Measurements from ENCODE around the gene CCL19. TPM values are rescaled to one million over a fixed set of nuclear protein-coding genes. Genes with fewer than 3 reads are reported as not detected.
A peak's percentile ranks its signal among the peaks of the same experiment; 100 is the strongest.

CCL19 gene
- total and polyA plus RNA-seq, 4 experiments from 2014 or later = not detected

- no peaks in the 10 kb centered on the region for H3K4me1 Mint-ChIP-seq
Observed at GRCh38 chr9:34693560-34693959, 2.5 kb upstream of the CCL19 start.

DNA sequence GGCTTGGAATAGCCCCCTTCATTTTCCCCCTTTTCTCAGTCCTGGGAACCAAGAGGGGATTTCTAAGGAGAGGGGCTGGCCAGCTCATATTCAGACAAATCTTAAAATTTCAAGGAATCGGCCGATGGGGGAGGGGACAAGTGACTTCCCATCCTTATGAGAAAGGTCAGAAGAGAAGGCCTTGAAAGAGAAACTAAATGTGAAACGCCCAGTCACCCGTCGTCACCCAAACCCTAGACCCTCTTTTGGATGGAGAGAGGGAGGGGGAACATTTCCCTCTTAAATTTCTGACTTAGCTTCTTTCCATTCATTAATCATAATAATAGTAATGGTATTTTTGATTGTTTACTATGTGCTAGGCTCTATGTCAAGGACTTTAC, 850 bp upstream of the CCL19 start:
- POLR2A ChIA-PET (ENCODE audit: partially characterized antibody) = no interaction called here

More at GRCh38 chr9:34693560-34693959, 2.5 kb upstream of the CCL19 start:
- no peak overlapping the region for H3K4me3 Mint-ChIP-seq
- no peaks in the 10 kb centered on the region for H3K9me3 Mint-ChIP-seq
- Histone ChIP-seq H3K27me3 (ENCODE audit: insufficient read depth, low read length) (no peaks in the 10 kb centered on the region), H3K27ac (ENCODE audit: low read depth, low read length) (no peak overlapping the region), H3K4me1 (ENCODE audit: insufficient read depth, low read length) (no peaks in the 10 kb centered on the region), H3K4me3 (ENCODE audit: low read length in 2 of 2) (no peak overlapping the region), H3K36me3 (ENCODE audit: insufficient read depth, low read length) (no peaks in the 10 kb centered on the region), H3K9me3 (ENCODE audit: control insufficient read depth in 1 of 2, low read length in 2 of 2) (no peaks in the 10 kb centered on the region)
- ChIA-PET CTCF (ENCODE audit: partially characterized antibody) (interaction anchor here (0.7 to 2.7 kb wide), 4 partner anchors 7 to 476 kb away, joined by 3 to 12 read pairs (median 6); no protein-coding TSS in a partner anchor), POLR2A (ENCODE audit: partially characterized antibody) (no interaction called here)
- peak overlapping the region in 1 of 7 donors; percentile 3 for H3K27ac Mint-ChIP-seq
- intact Hi-C loops (cut with micrococcal nuclease) = no loop called here
- DNase-seq = no peak
- H3K27me3 Mint-ChIP-seq = no peaks in the 10 kb centered on the region
- H3K36me3 Mint-ChIP-seq = no peaks in the 10 kb centered on the region

DNA sequence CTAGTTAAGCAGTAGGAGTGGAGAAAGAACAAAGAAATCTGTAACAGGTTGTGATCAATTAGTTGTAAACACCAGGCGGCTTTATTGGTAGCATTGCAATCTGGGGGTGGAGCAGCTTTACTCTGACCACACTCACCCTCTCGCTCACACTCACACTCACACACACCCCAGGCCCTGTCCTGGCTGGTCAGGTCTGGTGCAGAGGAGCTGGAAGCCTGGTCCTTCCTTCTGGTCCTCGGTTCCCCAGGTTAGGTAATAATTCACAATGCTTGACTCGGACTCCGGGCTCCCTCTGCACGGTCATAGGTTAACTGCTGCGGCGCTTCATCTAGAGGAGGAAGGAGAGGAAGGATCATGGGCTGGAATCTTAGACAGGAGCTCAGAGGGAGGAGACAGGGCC, 1.6 kb downstream of the CCL19 start:
- Histone ChIP-seq H3K4me1 (ENCODE audit: insufficient read depth, low read length) (no peaks in the 10 kb centered on the region), H3K27ac (ENCODE audit: low read depth, low read length) (no peak overlapping the region), H3K27me3 (ENCODE audit: insufficient read depth, low read length) (no peaks in the 10 kb centered on the region), H3K36me3 (ENCODE audit: insufficient read depth, low read length) (no peaks in the 10 kb centered on the region), H3K4me3 (ENCODE audit: low read length in 2 of 2) (no peak overlapping the region), H3K9me3 (ENCODE audit: control insufficient read depth in 1 of 2, low read length in 2 of 2) (no peaks in the 10 kb centered on the region)
- DNase-seq = no peak
- Mint-ChIP-seq H3K9me3 (no peaks in the 10 kb centered on the region), H3K27me3 (no peaks in the 10 kb centered on the region), H3K4me3 (no peak overlapping the region), H3K4me1 (no peaks in the 10 kb centered on the region), H3K36me3 (peaks cover 0 to 4% of the 10 kb centered on the region in 2 donors), H3K27ac (peak overlapping the region in 3 of 7 donors; percentile 6 to 46 (median 44))
- ChIA-PET POLR2A (ENCODE audit: partially characterized antibody) (no interaction called here), CTCF (ENCODE audit: partially characterized antibody) (interaction anchor here (0.7 to 1.9 kb wide), 3 partner anchors 11 to 14 kb away, joined by 3 to 5 read pairs (median 4); no protein-coding TSS in a partner anchor)
- intact Hi-C loops (cut with micrococcal nuclease) = no loop called here

More for the DNA sequence above, 850 bp upstream of the CCL19 start:
- Histone ChIP-seq H3K4me3 (ENCODE audit: low read length in 2 of 2) (no peak overlapping the region), H3K27me3 (ENCODE audit: insufficient read depth, low read length) (no peaks in the 10 kb centered on the region), H3K27ac (ENCODE audit: low read depth, low read length) (no peak overlapping the region), H3K4me1 (ENCODE audit: insufficient read depth, low read length) (no peaks in the 10 kb centered on the region), H3K36me3 (ENCODE audit: insufficient read depth, low read length) (no peaks in the 10 kb centered on the region), H3K9me3 (ENCODE audit: control insufficient read depth in 1 of 2, low read length in 2 of 2) (no peaks in the 10 kb centered on the region)
- Mint-ChIP-seq H3K4me1 (no peaks in the 10 kb centered on the region), H3K36me3 (no peaks in the 10 kb centered on the region), H3K4me3 (no peak overlapping the region), H3K27me3 (no peaks in the 10 kb centered on the region), H3K27ac (peak overlapping the region in 1 of 7 donors; percentile 73), H3K9me3 (no peaks in the 10 kb centered on the region)
- DNase-seq = no peak
- CTCF ChIA-PET (ENCODE audit: partially characterized antibody) = interaction anchor here (1.1 to 2.7 kb wide), 5 partner anchors 9 to 58 kb away, joined by 3 to 12 read pairs (median 5); no protein-coding TSS in a partner anchor
- intact Hi-C loops (cut with micrococcal nuclease) = no loop called here

DNA sequence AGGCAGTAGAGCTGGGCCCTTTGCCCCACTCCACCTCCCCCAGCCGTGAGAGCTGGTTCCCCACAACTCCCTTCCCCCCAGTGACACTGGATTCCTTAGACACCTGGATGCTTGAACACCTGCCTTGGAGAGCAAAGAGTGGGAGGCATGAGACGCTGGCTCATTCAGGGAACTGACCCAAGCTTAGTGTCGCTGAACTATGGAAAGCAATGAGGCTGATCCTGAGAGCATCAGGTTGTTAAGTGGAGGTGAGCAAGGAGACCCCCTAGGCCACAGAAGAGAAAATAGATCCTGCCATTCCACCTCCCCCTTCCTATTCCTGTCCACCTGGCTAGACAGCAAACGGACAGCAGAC, 2.0 kb downstream of the CCL19 start:
- no peaks in the 10 kb centered on the region for H3K9me3 ChIP-seq (ENCODE audit: control insufficient read depth in 1 of 2, low read length in 2 of 2)
- peaks cover 0 to 4% of the 10 kb centered on the region in 2 donors for H3K36me3 Mint-ChIP-seq
- H3K27ac ChIP-seq (ENCODE audit: low read depth, low read length) = no peak overlapping the region
- H3K4me3 Mint-ChIP-seq = no peak overlapping the region
- peak overlapping the region in 1 of 7 donors; percentile 44 for H3K27ac Mint-ChIP-seq
- DNase-seq = no peak
- no peak overlapping the region for H3K4me3 ChIP-seq (ENCODE audit: low read length in 2 of 2)
- intact Hi-C loops (cut with micrococcal nuclease) = no loop called here
- H3K27me3 ChIP-seq (ENCODE audit: insufficient read depth, low read length) = no peaks in the 10 kb centered on the region
- ChIA-PET POLR2A (ENCODE audit: partially characterized antibody) (no interaction called here), CTCF (ENCODE audit: partially characterized antibody) (interaction anchor here (0.6 to 1.2 kb wide), 3 partner anchors 12 to 547 kb away, joined by 3 to 4 read pairs (median 4); no protein-coding TSS in a partner anchor)
- no peaks in the 10 kb centered on the region for H3K4me1 Mint-ChIP-seq
- no peaks in the 10 kb centered on the region for H3K27me3 Mint-ChIP-seq
- no peaks in the 10 kb centered on the region for H3K4me1 ChIP-seq (ENCODE audit: insufficient read depth, low read length)
- H3K9me3 Mint-ChIP-seq = no peaks in the 10 kb centered on the region
- no peaks in the 10 kb centered on the region for H3K36me3 ChIP-seq (ENCODE audit: insufficient read depth, low read length)

DNA sequence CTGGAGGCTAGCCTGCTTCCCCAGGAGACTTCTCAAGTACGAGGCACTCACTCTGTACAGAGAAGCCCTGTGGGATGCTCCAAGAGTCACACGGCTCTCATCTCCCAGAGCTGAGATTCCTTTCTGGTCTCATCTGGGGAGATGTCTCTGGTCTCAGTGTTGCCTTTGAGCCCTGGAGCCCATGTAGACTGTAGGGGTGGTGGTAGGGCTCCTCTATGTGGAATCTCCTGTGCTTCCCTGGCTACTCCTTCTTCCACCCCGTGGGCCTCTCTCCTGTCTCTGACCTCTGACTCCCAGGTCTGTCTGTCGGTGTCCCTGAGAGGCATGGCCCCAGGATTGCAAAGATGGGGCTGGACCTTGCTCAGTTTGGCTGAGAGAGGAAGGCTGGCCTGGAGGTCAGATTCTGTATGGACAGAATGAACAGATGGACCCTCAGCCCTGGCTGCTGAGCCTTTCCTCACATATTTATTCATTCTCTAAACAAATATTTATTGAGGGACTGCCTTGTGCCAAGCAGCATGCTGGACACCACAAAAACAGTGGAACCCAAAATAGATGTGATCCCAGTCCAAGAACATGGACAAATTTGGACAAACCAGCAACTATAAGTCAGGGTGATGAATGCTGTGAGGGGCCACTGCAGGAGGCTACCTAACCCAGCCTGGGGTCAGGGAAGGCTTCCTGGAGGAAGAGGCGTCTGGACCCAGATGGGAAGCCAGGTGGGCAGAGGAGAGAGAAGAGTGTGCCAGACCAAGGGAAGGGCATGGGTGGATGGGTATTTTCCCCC, 2.6 kb downstream of the CCL19 start:
- Mint-ChIP-seq H3K27me3 (no peaks in the 10 kb centered on the region), H3K36me3 (peaks cover 2 to 4% of the 10 kb centered on the region in 2 donors), H3K4me3 (no peak overlapping the region), H3K9me3 (no peaks in the 10 kb centered on the region), H3K27ac (peak overlapping the region in 2 of 7 donors; percentile 15 to 42), H3K4me1 (no peaks in the 10 kb centered on the region)
- Histone ChIP-seq H3K4me1 (ENCODE audit: insufficient read depth, low read length) (no peaks in the 10 kb centered on the region), H3K27ac (ENCODE audit: low read depth, low read length) (no peak overlapping the region), H3K36me3 (ENCODE audit: insufficient read depth, low read length) (no peaks in the 10 kb centered on the region), H3K9me3 (ENCODE audit: control insufficient read depth in 1 of 2, low read length in 2 of 2) (no peaks in the 10 kb centered on the region), H3K27me3 (ENCODE audit: insufficient read depth, low read length) (no peaks in the 10 kb centered on the region), H3K4me3 (ENCODE audit: low read length in 2 of 2) (no peak overlapping the region)
- CTCF ChIA-PET (ENCODE audit: partially characterized antibody) = interaction anchor here (0.6 to 1.2 kb wide), 3 partner anchors 12 to 546 kb away, joined by 3 to 4 read pairs (median 4); no protein-coding TSS in a partner anchor
- DNase-seq = no peak
- intact Hi-C loops (cut with micrococcal nuclease) = no loop called here
- POLR2A ChIA-PET (ENCODE audit: partially characterized antibody) = no interaction called here

GRCh38 chr9:34687276-34688030, 3.6 kb downstream of the CCL19 start:
- Mint-ChIP-seq H3K9me3 (no peaks in the 10 kb centered on the region), H3K4me1 (no peaks in the 10 kb centered on the region), H3K27me3 (no peaks in the 10 kb centered on the region), H3K36me3 (peaks cover 2 to 7% of the 10 kb centered on the region in 2 donors), H3K27ac (no peak overlapping the region), H3K4me3 (no peak overlapping the region)
- ChIA-PET CTCF (ENCODE audit: partially characterized antibody) (interaction anchor here (1.6 to 2.9 kb wide), 2 partner anchors 13 to 22 kb away, joined by 3 to 16 read pairs; no protein-coding TSS in a partner anchor), POLR2A (ENCODE audit: partially characterized antibody) (no interaction called here)
- H3K27ac ChIP-seq (ENCODE audit: low read depth, low read length) = no peak overlapping the region
- no peak for DNase-seq
- no peaks in the 10 kb centered on the region for H3K27me3 ChIP-seq (ENCODE audit: insufficient read depth, low read length)
- intact Hi-C loops (cut with micrococcal nuclease) = no loop called here
- H3K36me3 ChIP-seq (ENCODE audit: insufficient read depth, low read length) = no peaks in the 10 kb centered on the region
- no peaks in the 10 kb centered on the region for H3K4me1 ChIP-seq (ENCODE audit: insufficient read depth, low read length)
- H3K4me3 ChIP-seq (ENCODE audit: low read length in 2 of 2) = no peak overlapping the region
- no peaks in the 10 kb centered on the region for H3K9me3 ChIP-seq (ENCODE audit: control insufficient read depth in 1 of 2, low read length in 2 of 2)

DNA sequence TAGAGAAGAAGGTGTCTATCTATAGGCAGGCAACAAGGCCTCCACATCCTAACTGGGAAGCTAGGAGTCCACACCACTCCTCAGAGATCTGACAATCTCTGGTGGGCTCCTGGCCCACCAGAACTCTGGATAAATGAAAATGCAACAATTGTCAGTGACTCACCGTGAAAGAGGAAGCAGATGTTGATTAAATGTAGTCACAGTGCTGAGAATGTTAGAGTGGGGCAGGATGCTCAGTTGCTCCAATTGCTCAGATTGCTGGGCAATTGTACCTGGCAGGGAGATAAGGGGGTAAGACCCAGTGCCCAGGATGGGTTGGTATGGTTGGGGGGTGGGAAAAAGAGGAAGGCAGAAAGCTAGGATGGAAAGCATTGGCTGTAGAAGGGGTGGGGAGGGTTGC, 4.3 kb downstream of the CCL19 start:
- H3K4me3 Mint-ChIP-seq = no peak overlapping the region
- ChIA-PET CTCF (ENCODE audit: partially characterized antibody) (interaction anchor here (0.6 to 2.9 kb wide), 3 partner anchors 13 to 312 kb away, joined by 3 to 16 read pairs (median 4); no protein-coding TSS in a partner anchor), POLR2A (ENCODE audit: partially characterized antibody) (no interaction called here)
- H3K27ac Mint-ChIP-seq = peak overlapping the region in 2 of 7 donors; percentile 0 to 32
- H3K36me3 Mint-ChIP-seq = peaks cover 2 to 8% of the 10 kb centered on the region in 2 donors
- no peaks in the 10 kb centered on the region for H3K4me1 Mint-ChIP-seq
- DNase-seq = no peak
- no peaks in the 10 kb centered on the region for H3K9me3 Mint-ChIP-seq
- H3K27me3 Mint-ChIP-seq = no peaks in the 10 kb centered on the region
- H3K4me3 ChIP-seq (ENCODE audit: low read length in 2 of 2) = no peak overlapping the region
- no peak overlapping the region for H3K27ac ChIP-seq (ENCODE audit: low read depth, low read length)
- no peaks in the 10 kb centered on the region for H3K4me1 ChIP-seq (ENCODE audit: insufficient read depth, low read length)
- H3K36me3 ChIP-seq (ENCODE audit: insufficient read depth, low read length) = no peaks in the 10 kb centered on the region
- no peaks in the 10 kb centered on the region for H3K9me3 ChIP-seq (ENCODE audit: control insufficient read depth in 1 of 2, low read length in 2 of 2)
- intact Hi-C loops (cut with micrococcal nuclease) = no loop called here
- no peaks in the 10 kb centered on the region for H3K27me3 ChIP-seq (ENCODE audit: insufficient read depth, low read length)

All from CD4-positive, alpha-beta memory T cell (primary cell).